GM23248 (cell line): Measurements from ENCODE around the gene ABCF2. TPM values are rescaled to one million over a fixed set of nuclear protein-coding genes. Genes with fewer than 3 reads are reported as not detected.

Experiments used
- DNase-seq: peaks from one replicate; pipeline ENCODE4 v3.0.0-alpha.2; 2015
- H2AFZ ChIP-seq: fragments of 200-600 bp; sonication (generic); 2 replicates; pipeline ENCODE4 v1.6.1; 2016; ENCODE audit warnings: antibody characterized with exemption
- H3F3A ChIP-seq: fragments of 200-600 bp; sonication (generic); 2 replicates; pipeline ENCODE4 v1.6.1; 2016; ENCODE audit warnings: mild to moderate bottlenecking, antibody characterized with exemption, mixed run types; ENCODE audit not compliant: insufficient read depth
- H3K27ac ChIP-seq: fragments of 200-600 bp; sonication (generic); 2 replicates; pipeline ENCODE4 v1.5.1; 2016; ENCODE audit warnings: mild to moderate bottlenecking
- H3K27me3 ChIP-seq: fragments of 200-600 bp; sonication (generic); replicated peaks from 2 replicates; pipeline ENCODE4 v1.6.1; 2016; ENCODE audit warnings: mild to moderate bottlenecking; ENCODE audit not compliant: insufficient read depth
- H3K36me3 ChIP-seq: fragments of 200-600 bp; sonication (generic); 2 replicates; pipeline ENCODE4 v1.6.1; 2016; ENCODE audit warnings: low read depth, mild to moderate bottlenecking
- H3K4me1 ChIP-seq: fragments of 200-600 bp; sonication (generic); 2 replicates; pipeline ENCODE4 v1.6.1; 2016; ENCODE audit warnings: mild to moderate bottlenecking; ENCODE audit not compliant: insufficient read depth
- H3K4me2 ChIP-seq: fragments of 200-600 bp; sonication (generic); one replicate; pipeline ENCODE4 v1.6.1; 2016; ENCODE audit warnings: mild to moderate bottlenecking; ENCODE audit not compliant: unreplicated experiment
- H3K4me3 ChIP-seq: fragments of 200-600 bp; sonication (generic); 2 replicates; pipeline ENCODE4 v1.5.1; 2016; ENCODE audit warnings: mild to moderate bottlenecking
- H3K79me2 ChIP-seq: fragments of 200-600 bp; sonication (generic); 2 replicates; pipeline ENCODE4 v1.6.1; 2016; ENCODE audit warnings: mild to moderate bottlenecking; ENCODE audit not compliant: insufficient read depth
- H3K9ac ChIP-seq: fragments of 200-600 bp; sonication (generic); 2 replicates; pipeline ENCODE4 v1.6.1; 2016; ENCODE audit warnings: mild to moderate bottlenecking
- H3K9me2 ChIP-seq: fragments of 200-600 bp; sonication (generic); 2 replicates; pipeline ENCODE4 v1.6.1; 2016; ENCODE audit warnings: mixed run types, mild to moderate bottlenecking, moderate library complexity; ENCODE audit not compliant: insufficient read depth
- H3K9me3 ChIP-seq: fragments of 200-600 bp; sonication (generic); one replicate; pipeline ENCODE4 v1.6.1; 2017; ENCODE audit warnings: low read depth
- H4K20me1 ChIP-seq: fragments of 200-600 bp; sonication (generic); 2 replicates; pipeline ENCODE4 v1.6.0; 2016; ENCODE audit not compliant: insufficient read depth
- EZH2 ChIP-seq: fragments of 200-600 bp; sonication (generic); IDR thresholded peaks from 2 replicates; pipeline ENCODE4 v1.6.1; 2018; ENCODE audit warnings: antibody characterized with exemption, mild to moderate bottlenecking; ENCODE audit not compliant: insufficient read depth, poor library complexity, severe bottlenecking
- EZH2phosphoT487 ChIP-seq: fragments of 200-600 bp; sonication (generic); IDR thresholded peaks from 2 replicates; pipeline ENCODE4 v1.6.1; 2018; ENCODE audit warnings: antibody characterized with exemption, moderate library complexity, mild to moderate bottlenecking, low read depth; ENCODE audit not compliant: insufficient read depth
- WGBS, 2 experiments: methylation state at CpG; one replicate each; pipeline ENCODE4 v1.1.6; 2015 to 2017; ENCODE audit warnings: low lambda C conversion rate in 2 of 2, low coverage in 1 of 2; ENCODE audit errors: missing lambda C conversion rate in 2 of 2; 5-methylcytosine and 5-hydroxymethylcytosine counted together
- in situ Hi-C: fragments of 300-500 bp; cut with MboI; formaldehyde crosslinking; loops from 2 replicates; pipeline ENCODE4 v1.15.0; 2020
- polyA plus RNA-seq: library from polyadenylated mRNA; unstranded; fragments of >200 nt; fragmentation: Nextera tagmentation; extraction: Ambion mirVana; gene quantifications from 2 replicates; pipeline ENCODE4 v1.2.1, GENCODE V29; 2016
- total RNA-seq: library from RNA; depleted of rRNA; stranded (reverse); fragments of >200 nt; shearing (Covaris generic); gene quantifications from 2 replicates; pipeline ENCODE4 v1.2.3, GENCODE V29; 2014

ABCF2 gene
- total and polyA plus RNA-seq, 2 experiments from 2014 or later: 40.7 to 74.9 TPM

GRCh38 chr7:151232091-151232916 is 5.3 kb upstream of the ABCF2 start, which contains the start of gene CHPF2:
Gene CHPF2 (plus strand): TSS chr7:151232483. CDS start chr7:151234012, 1,529 bp downstream.
- peaks cover 58% of the 10 kb centered on the region for H3K79me2 ChIP-seq
- H3K9me3 ChIP-seq: no peaks in the 10 kb centered on the region
- H3F3A ChIP-seq: peaks cover 20% of the 10 kb centered on the region
- no peaks in the 10 kb centered on the region for H3K9me2 ChIP-seq
- no peaks in the 10 kb centered on the region for H3K27me3 ChIP-seq
- TF ChIP-seq EZH2phosphoT487 (no peak), EZH2 (no peak)
- WGBS, 2 experiments: 1% methylated on average over 44 to 76 of the region's 79 CpGs
- peak within 1 kb of the TSS; percentile 98 for H3K27ac ChIP-seq
- peaks cover 27% of the 10 kb centered on the region for H3K4me1 ChIP-seq
- H3K36me3 ChIP-seq: peaks cover 16% of the 10 kb centered on the region; the same call in 1 of the 2 replicates
- in situ Hi-C loops: no loop called here
- DNase-seq: peak; percentile 96
- peak within 1 kb of the TSS; percentile 86 for H3K4me2 ChIP-seq
- peaks cover 21% of the 10 kb centered on the region; the same call in 1 of the 2 replicates for H4K20me1 ChIP-seq
- peak within 1 kb of the TSS; percentile 92 for H2AFZ ChIP-seq
- peak within 1 kb of the TSS; percentile 100 for H3K4me3 ChIP-seq
- H3K9ac ChIP-seq: peak within 1 kb of the TSS; percentile 99

GRCh38 chr7:151231080-151231479 is 4.1 kb upstream of the ABCF2 start:
- Histone ChIP-seq H3K4me3 (0 out of 2 replicates have a peak overlapping the region, but pooled peaks have one; percentile 100), H3F3A (peaks cover 20% of the 10 kb centered on the region), H3K27me3 (no peaks in the 10 kb centered on the region), H4K20me1 (peaks cover 21% of the 10 kb centered on the region; the same call in 1 of the 2 replicates), H3K27ac (no peak overlapping the region), H3K9me3 (no peaks in the 10 kb centered on the region), H3K36me3 (peaks cover 6% of the 10 kb centered on the region; the same call in 1 of the 2 replicates), H3K9me2 (no peaks in the 10 kb centered on the region), H3K79me2 (peaks cover 55% of the 10 kb centered on the region), H3K4me2 (peak overlapping the region; percentile 86), H2AFZ (peak overlapping the region; percentile 92; the same call in 1 of the 2 replicates), H3K4me1 (peaks cover 29% of the 10 kb centered on the region), H3K9ac (no peak overlapping the region)
- TF ChIP-seq EZH2phosphoT487 (no peak), EZH2 (no peak)
- peak; percentile 41 for DNase-seq
- 41 to 52% methylated on average over 1 of the region's 1 CpG for WGBS, 2 experiments
- in situ Hi-C loops: no loop called here

- Histone ChIP-seq H3K36me3 (peaks cover 11% of the 10 kb centered on the region), H3K4me2 (no peak overlapping the region), H3K79me2 (peaks cover 55% of the 10 kb centered on the region), H3K9me3 (no peaks in the 10 kb centered on the region), H3K9me2 (no peaks in the 10 kb centered on the region), H4K20me1 (peaks cover 5% of the 10 kb centered on the region; the same call in 1 of the 2 replicates), H3K4me3 (no peak overlapping the region), H3K4me1 (peaks cover 41% of the 10 kb centered on the region), H2AFZ (no peak overlapping the region), H3K9ac (no peak overlapping the region), H3K27me3 (no peaks in the 10 kb centered on the region), H3K27ac (no peak overlapping the region), H3F3A (peaks cover 20% of the 10 kb centered on the region)
- no peak for DNase-seq
- TF ChIP-seq EZH2 (no peak), EZH2phosphoT487 (no peak)
- in situ Hi-C loops: no loop called here
- 89 to 93% methylated on average over 10 of the region's 10 CpGs for WGBS, 2 experiments
Measured at GRCh38 chr7:151229249-151229648, 2.2 kb upstream of the ABCF2 start.

GRCh38 chr7:151228024-151228866 is 1.2 kb upstream of the ABCF2 start:
- H3K9me2 ChIP-seq: no peaks in the 10 kb centered on the region
- no peaks in the 10 kb centered on the region for H4K20me1 ChIP-seq
- no peak for DNase-seq
- peak overlapping the region; percentile 88 for H3K4me3 ChIP-seq
- H3K36me3 ChIP-seq: peaks cover 15% of the 10 kb centered on the region
- peak overlapping the region; percentile 77 for H3K27ac ChIP-seq
- H3K9ac ChIP-seq: peak overlapping the region; percentile 91
- H2AFZ ChIP-seq: peak overlapping the region; percentile 96
- in situ Hi-C loops: no loop called here
- no peak for TF ChIP-seq EZH2phosphoT487
- TF ChIP-seq EZH2: no peak
- peaks cover 34% of the 10 kb centered on the region for H3K4me1 ChIP-seq
- no peaks in the 10 kb centered on the region for H3K27me3 ChIP-seq
- H3K4me2 ChIP-seq: peak overlapping the region; percentile 86
- H3F3A ChIP-seq: peaks cover 20% of the 10 kb centered on the region
- peaks cover 49% of the 10 kb centered on the region for H3K79me2 ChIP-seq
- WGBS, 2 experiments: 58 to 59% methylated on average over 10 of the region's 10 CpGs
- no peaks in the 10 kb centered on the region for H3K9me3 ChIP-seq
